Activated B cell treated with CpG ODN at 0.5 μM for 24 hours (primary cell): ENCODE results near the gene ZSCAN22. TPM values are rescaled to one million over a fixed set of nuclear protein-coding genes. Genes with fewer than 3 reads are reported as not detected.

Experiments
- ATAC-seq: fragments of 200-7000 bp; cut with Tn5 transposase; one replicate; pipeline ENCODE4 v1.10.0; 2021; ENCODE audit warnings: low read depth, mild to moderate bottlenecking, moderate library complexity
- CTCF ChIA-PET: fragments of 350-600 bp; sonication (Branson Sonifier 250); formaldehyde crosslinking; loops from one replicate; lab custom pipeline; 2021; ENCODE audit warnings: antibody characterized with exemption; lab: Charles Lee
- POLR2A ChIA-PET: fragments of 350-600 bp; sonication (Branson Sonifier 250); formaldehyde crosslinking; loops from one replicate; lab custom pipeline; 2021; ENCODE audit warnings: antibody characterized with exemption; lab: Charles Lee
- DNase-seq: peaks from one replicate; pipeline ENCODE4 v3.0.0; 2022
- H3K27ac Mint-ChIP-seq: one replicate; pipeline ENCODE4 v1.8.0; 2020; ENCODE audit warnings: mixed read lengths
- H3K27me3 Mint-ChIP-seq: one replicate; pipeline ENCODE4 v1.8.0; 2021; ENCODE audit warnings: mixed read lengths
- H3K36me3 Mint-ChIP-seq: one replicate; pipeline ENCODE4 v1.8.0; 2021; ENCODE audit warnings: low read depth, mixed read lengths
- H3K4me1 Mint-ChIP-seq: one replicate; pipeline ENCODE4 v1.8.0; 2021; ENCODE audit warnings: mixed read lengths
- H3K4me3 Mint-ChIP-seq: one replicate; pipeline ENCODE4 v1.8.0; 2020; ENCODE audit warnings: mild to moderate bottlenecking, mixed read lengths
- H3K9me3 Mint-ChIP-seq: one replicate; pipeline ENCODE4 v1.8.0; 2020; ENCODE audit warnings: mixed read lengths
- intact Hi-C: fragments of 100-400 bp; cut with micrococcal nuclease; formaldehyde crosslinking; loops from one replicate; pipeline ENCODE4 v1.15.1; 2024
- total RNA-seq: library from RNA; stranded (reverse); gene quantifications from 2 replicates; pipeline ENCODE4 v1.2.3, GENCODE V29; 2022
- TF ChIP-seq, protein P1 (sequence below): fragments of 200-600 bp; IDR thresholded peaks from one replicate; pipeline ENCODE4 v1.8.0; 2022; ENCODE audit warnings: antibody characterized with exemption, mild to moderate bottlenecking

The ZSCAN22 gene
- total RNA-seq, 1 donor from 2014 or later: 4.7 TPM

DNA sequence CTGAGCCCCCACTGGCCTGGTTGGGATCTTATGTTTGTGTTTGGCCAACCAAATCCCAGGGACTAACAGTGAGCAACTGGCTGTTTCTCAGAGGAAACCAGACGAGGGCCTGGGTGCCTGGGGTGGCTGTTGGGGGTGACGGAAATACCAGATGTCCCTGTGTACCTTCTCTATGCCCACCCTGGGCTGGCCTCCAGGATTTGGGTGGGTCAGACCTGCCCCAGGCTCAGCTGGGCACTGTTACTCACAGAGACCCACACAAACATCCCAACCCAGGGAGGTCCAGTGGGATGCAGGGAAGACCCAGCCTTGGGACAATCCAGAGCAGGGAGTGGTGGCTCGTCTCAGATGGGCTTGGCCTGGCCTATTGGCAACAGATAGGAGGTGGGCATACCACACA is 8.8 kb downstream of the ZSCAN22 start:
- CTCF ChIA-PET: no interaction called here
- POLR2A ChIA-PET: no interaction called here

DNA sequence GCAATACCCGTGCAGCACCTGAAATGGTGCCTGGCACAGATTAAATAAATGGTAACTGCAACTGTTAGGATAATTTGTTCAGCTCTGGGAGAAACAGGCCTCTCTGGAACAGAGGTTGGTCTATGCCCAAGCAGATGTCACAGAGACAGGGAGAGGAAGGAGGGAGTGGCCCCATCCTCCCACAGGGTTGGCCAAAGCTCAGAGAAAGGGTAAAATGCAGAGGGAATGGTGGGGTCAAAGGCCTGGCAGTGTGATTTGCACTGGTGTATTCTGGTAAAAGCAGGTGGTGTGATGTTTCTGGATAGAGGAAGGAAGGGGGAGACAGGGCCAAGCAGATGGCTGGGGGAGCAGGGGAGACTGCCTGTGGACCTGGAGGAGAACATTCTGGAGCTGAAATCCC is 9.4 kb downstream of the ZSCAN22 start:
- Mint-ChIP-seq H3K4me3 (no peak overlapping the region), H3K27me3 (no peaks in the 10 kb centered on the region), H3K9me3 (no peaks in the 10 kb centered on the region), H3K36me3 (peaks cover 54% of the 10 kb centered on the region), H3K4me1 (no peaks in the 10 kb centered on the region), H3K27ac (no peak overlapping the region)
- TF ChIP-seq, protein P1, sequence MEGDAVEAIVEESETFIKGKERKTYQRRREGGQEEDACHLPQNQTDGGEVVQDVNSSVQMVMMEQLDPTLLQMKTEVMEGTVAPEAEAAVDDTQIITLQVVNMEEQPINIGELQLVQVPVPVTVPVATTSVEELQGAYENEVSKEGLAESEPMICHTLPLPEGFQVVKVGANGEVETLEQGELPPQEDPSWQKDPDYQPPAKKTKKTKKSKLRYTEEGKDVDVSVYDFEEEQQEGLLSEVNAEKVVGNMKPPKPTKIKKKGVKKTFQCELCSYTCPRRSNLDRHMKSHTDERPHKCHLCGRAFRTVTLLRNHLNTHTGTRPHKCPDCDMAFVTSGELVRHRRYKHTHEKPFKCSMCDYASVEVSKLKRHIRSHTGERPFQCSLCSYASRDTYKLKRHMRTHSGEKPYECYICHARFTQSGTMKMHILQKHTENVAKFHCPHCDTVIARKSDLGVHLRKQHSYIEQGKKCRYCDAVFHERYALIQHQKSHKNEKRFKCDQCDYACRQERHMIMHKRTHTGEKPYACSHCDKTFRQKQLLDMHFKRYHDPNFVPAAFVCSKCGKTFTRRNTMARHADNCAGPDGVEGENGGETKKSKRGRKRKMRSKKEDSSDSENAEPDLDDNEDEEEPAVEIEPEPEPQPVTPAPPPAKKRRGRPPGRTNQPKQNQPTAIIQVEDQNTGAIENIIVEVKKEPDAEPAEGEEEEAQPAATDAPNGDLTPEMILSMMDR: no peak
- ATAC-seq (no peak), DNase-seq (no peak)
- ChIA-PET CTCF (no interaction called here), POLR2A (no interaction called here)
- intact Hi-C loops: no loop called here

More for the DNA sequence above, 8.8 kb downstream of the ZSCAN22 start:
- Mint-ChIP-seq H3K27ac (no peak overlapping the region), H3K4me3 (no peak overlapping the region), H3K4me1 (no peaks in the 10 kb centered on the region), H3K27me3 (no peaks in the 10 kb centered on the region), H3K9me3 (no peaks in the 10 kb centered on the region), H3K36me3 (peaks cover 48% of the 10 kb centered on the region)
- DNase-seq: no peak
- ATAC-seq: no peak
- intact Hi-C loops: no loop called here
- TF ChIP-seq, protein P1: no peak

DNA sequence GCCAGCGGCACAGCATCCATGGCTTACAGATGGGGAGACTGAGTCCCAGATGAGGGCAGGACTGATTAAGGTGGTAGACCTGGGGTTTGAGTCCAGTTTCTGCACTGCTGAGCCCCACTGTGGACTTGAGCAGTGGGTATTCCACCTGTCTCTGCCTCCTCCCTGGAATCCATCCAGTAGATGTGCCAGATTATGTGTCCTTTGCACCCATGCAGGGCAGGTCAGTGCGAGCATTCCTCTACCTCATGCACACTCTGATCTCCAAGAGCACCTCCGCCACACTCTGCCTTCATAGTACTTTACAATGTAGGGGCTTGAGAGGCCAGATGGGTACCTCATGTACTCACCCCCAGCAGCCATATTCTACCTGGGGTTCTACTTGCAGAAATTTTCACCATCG is 10.0 kb downstream of the ZSCAN22 start:
- H3K36me3 Mint-ChIP-seq: peaks cover 55% of the 10 kb centered on the region
- no peaks in the 10 kb centered on the region for H3K4me1 Mint-ChIP-seq
- no peak overlapping the region for H3K4me3 Mint-ChIP-seq
- ChIA-PET CTCF (no interaction called here), POLR2A (no interaction called here)
- H3K27ac Mint-ChIP-seq: no peak overlapping the region
- intact Hi-C loops: no loop called here
- ATAC-seq (no peak), DNase-seq (no peak)
- TF ChIP-seq, protein P1: no peak
- H3K9me3 Mint-ChIP-seq: no peaks in the 10 kb centered on the region
- no peaks in the 10 kb centered on the region for H3K27me3 Mint-ChIP-seq

DNA sequence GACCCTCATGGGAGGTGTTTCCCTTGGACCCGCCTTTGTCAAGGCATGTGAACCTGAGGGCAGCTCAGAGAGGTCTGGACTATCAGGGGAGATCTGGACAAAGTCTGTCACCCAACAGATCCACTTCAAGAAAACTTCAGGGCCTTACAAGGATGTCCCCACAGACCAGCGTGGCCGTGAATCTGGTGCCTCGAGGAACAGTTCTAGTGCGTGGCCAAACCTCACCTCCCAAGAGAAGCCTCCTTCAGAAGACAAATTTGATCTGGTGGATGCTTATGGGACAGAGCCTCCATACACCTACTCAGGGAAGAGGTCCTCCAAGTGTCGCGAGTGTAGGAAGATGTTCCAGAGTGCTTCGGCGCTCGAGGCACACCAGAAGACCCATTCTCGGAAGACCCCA is 11.5 kb downstream of the ZSCAN22 start:
- TF ChIP-seq, protein P1: no peak
- Mint-ChIP-seq H3K4me3 (no peak overlapping the region), H3K27ac (no peak overlapping the region), H3K9me3 (no peaks in the 10 kb centered on the region), H3K36me3 (peaks cover 59% of the 10 kb centered on the region), H3K27me3 (no peaks in the 10 kb centered on the region), H3K4me1 (no peaks in the 10 kb centered on the region)
- ATAC-seq: no peak
- ChIA-PET POLR2A (no interaction called here), CTCF (no interaction called here)
- no peak for DNase-seq
- intact Hi-C loops: no loop called here

DNA sequence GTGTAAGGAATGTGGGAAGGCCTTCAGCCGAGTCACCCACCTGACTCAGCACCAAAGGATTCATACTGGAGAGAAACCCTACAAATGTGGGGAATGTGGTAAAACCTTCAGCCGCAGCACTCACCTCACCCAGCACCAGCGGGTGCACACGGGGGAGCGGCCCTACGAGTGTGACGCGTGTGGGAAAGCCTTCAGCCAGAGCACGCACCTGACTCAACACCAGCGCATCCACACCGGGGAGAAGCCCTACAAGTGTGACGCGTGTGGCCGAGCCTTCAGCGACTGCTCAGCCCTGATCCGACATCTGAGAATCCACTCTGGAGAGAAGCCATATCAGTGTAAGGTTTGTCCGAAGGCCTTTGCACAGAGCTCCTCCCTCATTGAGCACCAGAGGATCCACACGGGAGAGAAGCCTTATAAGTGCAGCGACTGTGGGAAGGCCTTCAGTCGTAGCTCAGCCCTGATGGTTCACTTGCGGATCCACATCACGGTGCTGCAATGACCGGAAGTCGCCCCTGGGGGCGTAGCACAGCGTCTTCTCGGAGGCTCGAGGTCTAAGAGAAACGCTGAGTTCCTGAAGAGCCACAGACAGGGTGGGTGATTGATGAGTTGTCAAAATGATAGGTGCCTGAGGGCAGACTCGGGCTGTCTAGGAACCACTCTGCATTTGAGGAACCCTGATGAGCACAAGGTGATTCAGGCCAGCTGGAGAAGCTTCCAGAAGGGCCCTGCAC is 12.2 kb downstream of the ZSCAN22 start:
- Mint-ChIP-seq H3K36me3 (peaks cover 59% of the 10 kb centered on the region), H3K9me3 (no peaks in the 10 kb centered on the region), H3K27me3 (no peaks in the 10 kb centered on the region), H3K27ac (no peak overlapping the region), H3K4me3 (no peak overlapping the region), H3K4me1 (no peaks in the 10 kb centered on the region)
- no peak for DNase-seq
- ATAC-seq: no peak
- ChIA-PET POLR2A (no interaction called here), CTCF (no interaction called here)
- intact Hi-C loops: no loop called here
- TF ChIP-seq, protein P1: no peak
